Islet precursor cell (in vitro differentiated cells): ENCODE results near the gene SYAP1.
A peak's percentile ranks its signal among the peaks of the same experiment; 100 is the strongest.
"Not testable (repeated sequence)": the region's sequence is repeated elsewhere in the genome, so short reads cannot be mapped to it uniquely, and the experiment has no call there.

Source experiments
- DNase-seq: peaks from one replicate; pipeline ENCODE4 v3.0.0-alpha.2; 2018

The SYAP1 gene

GRCh38 chrX:16726347-16726988, 7.1 kb downstream of the SYAP1 start:
- not testable (repeated sequence) for DNase-seq

DNA sequence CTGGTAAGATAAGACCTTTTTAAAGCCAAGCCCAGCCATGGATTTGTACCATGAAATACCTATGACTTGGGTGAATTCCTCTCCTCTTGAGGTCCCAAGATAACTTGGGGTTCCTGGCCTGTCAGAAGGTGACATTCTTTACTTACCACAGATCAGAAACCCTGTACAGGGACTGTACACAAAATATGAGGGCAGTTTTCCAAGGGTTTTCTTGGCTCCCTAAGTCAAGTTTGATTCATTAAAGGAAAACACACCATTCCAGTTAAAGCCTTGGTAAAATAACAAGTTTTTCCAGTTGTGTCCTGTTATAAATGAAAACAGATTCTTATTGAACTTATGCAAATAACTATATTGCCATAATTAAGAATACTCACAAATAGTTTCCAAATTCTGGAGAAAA, 8.2 kb downstream of the SYAP1 start:
- no peak for DNase-seq

DNA sequence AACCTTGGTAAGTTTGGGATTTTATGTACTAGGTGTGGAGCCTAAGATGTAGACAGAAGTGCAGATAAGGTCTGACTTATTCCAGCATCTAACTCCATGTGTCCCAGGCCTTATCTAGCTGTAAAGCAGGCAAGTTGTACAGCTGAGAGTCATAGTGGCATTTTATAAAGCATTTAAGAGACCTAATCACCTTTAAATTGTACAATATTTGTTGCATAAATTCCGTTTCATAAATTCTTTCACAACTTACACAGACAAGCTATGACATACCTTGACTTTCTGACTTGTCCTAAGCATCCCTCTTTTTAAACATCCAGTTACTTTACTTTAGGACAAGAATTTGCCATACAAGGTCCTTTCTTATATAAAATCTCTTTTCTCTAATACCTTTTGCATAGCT, 11.0 kb downstream of the SYAP1 start:
- no peak for DNase-seq

DNA sequence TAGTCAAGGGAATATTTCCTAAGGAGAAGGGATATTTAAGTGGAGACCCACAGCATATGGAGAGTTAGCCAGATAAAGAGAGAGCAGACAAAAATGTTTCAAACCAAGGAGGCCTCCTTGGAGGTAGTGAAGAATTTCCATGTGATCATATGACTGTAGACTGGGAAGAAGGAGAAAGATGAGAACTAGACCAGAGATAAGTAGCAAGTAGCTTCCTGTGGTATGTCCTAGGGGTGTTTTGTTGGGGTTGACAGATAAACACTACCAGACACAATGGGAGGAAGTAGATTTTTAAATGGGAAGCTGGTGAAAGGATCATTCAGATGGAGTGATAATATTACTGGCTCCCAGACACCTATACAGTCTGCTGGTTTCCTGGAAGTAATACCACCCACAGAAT, 13.6 kb downstream of the SYAP1 start:
- no peak for DNase-seq

DNA sequence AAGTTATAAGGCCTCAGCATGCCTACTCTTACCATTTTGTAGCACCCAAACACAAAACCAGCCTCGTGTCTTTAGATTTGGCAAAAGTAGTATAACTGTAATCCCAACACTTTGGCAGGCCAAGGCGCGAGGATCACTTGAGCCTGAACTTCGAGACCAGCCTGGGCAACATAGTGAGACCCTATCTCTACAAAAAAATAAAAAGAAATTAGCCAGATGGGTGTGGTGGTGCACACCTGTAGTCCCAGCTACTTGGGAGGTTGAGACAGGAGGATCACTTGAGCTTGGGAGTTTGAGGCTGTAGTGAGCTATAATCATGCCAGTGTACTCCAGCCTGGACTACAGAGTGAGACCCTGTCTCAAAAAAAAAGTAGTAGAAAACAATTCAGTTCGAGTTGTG, 17.6 kb downstream of the SYAP1 start:
- DNase-seq, result no peak

DNA sequence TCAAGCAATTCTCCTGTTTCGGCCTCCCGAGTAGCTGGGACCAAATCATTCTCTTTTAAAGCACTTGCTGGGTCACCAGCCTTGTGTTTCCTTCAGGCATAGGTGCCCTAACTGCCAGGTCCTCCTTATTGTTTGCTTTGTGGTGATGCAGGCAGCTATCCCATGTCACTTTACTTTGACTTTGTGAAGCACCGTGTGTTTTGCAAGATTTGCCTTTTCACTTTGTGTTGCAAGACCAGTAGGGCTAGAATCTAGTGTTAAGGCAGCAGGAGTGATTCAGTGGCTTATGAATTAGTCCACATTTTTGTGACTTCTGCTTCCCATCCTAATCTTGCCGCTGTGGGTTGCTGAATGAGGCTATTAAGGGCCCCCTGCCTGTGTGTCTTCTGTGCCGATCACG, 20.2 kb downstream of the SYAP1 start:
- DNase-seq, result no peak

GRCh38 chrX:16743604-16744325, 24.4 kb downstream of the SYAP1 start:
- DNase-seq, result no peak

DNA sequence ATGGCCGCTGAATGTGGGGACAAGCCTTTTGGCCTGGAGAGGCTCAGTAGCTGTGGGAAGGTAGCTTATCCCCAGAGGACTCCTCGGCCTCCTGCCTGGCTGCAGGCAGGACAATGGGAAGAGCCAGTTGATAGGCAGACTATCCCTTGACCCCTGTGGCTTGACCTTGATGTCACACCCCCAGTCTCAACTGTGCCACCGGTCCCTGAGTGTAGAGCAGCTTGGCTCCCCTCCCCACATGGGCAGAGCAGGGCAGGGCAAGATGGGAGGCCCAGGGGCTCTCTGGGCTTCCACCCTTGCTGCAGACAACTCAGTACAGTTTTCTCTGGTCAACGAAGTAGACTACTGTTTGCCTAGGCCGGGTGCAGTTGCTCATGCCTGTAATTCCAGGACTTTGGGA, 25.7 kb downstream of the SYAP1 start:
- DNase-seq, result no peak

GRCh38 chrX:16745659-16746058, 26.2 kb downstream of the SYAP1 start:
- DNase-seq, result no peak

DNA sequence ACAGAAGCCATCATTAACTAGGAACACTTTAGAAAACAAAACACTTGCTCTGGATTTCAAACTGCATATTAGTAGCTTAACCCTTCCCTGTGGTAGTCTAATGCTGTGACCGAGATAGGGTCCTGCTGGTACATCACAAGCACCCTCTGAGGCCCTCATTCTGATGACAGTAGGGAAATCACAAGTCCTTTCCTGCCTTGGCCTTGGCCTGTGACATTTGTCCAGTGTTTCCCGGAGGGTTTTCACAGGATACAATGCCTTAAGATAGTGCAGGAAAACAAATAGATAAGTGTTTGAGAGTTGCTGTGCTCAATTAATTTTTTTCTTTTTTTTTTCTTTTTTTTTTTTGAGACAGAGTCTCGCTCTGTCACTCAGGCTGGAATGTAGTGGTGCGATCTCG, 29.0 kb downstream of the SYAP1 start:
- no peak for DNase-seq

DNA sequence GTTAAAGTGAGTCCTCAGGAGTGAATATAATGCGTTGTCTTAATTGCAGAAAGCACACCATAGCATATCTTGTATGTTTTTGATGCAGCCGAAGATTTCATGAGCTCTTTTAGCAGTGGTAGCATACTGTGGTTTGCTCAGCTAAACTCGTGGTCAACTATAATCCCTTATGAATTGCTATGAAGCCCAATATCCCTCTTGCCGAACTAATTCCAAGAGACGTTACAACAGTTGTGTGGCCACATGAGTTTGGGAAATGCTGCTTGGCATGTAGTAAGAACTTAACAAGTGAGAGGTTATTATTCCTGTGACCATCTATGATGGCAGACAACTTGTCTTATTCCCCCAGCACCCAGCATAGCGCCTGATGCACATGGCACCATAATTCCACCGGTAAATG, 30.7 kb downstream of the SYAP1 start:
- no peak for DNase-seq

GRCh38 chrX:16754019-16754418, 34.6 kb downstream of the SYAP1 start:
- no peak for DNase-seq

DNA sequence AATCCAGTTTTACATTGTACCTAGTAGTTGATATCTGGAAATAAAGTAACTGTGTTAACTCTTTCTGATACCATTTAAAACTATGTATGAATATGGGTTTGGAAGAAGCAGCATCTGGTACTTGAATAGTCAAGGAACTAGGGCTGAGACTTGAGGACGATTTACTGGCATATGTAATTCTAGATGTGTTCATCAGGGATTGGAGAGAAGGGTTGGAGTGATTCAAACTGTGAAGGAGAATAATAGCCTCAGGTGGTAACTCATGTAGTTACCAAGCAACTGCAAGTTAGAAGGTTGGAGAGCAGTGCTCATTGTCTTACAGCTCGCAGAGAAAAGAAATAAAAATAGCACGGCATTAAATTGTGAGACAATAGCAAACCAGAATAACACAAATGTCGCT, 37.3 kb downstream of the SYAP1 start:
- no peak for DNase-seq

- not testable (repeated sequence) for DNase-seq
Measured at GRCh38 chrX:16761500-16761899, 42.1 kb downstream of the SYAP1 start.

DNA sequence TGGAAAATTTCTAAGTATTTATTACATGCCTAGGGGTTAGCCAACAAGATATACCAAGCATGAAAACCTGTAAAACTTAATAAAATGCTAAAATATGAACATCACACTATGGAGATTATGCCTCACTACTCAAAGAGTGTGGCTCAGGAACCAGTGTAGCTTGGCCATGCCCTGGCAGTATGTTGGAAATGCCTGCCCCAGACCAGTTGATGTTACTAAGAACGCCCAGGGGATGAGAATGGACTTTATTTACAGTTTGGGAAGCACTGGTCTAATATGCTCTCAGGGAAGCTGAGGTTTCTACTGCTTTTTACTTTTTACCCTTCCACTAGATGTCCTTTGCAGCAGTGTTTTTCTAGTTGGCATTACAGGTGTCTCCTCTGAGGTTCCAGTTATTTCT, 43.2 kb downstream of the SYAP1 start:
- no peak for DNase-seq

DNA sequence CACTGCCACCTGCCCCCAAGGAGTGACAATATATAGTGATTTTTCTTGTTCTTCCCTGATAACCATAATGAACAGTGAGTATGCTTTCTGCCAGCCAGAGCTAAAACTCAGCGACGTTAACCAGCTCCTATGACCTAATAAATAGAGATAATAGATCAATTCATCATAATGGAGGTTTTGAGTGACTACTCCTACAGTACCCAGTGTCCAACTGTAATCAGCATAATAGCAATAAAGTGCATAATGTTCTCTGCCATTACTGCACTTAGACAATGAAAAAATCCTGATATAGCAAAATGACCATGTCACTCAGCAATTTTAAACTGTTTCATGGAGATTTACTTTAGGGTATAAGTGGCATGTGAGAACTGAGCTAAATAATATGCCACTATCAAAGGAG, 46.2 kb downstream of the SYAP1 start:
- DNase-seq, result no peak

GRCh38 chrX:16770970-16771482, 51.6 kb downstream of the SYAP1 start:
- DNase-seq, result no peak

- peak; percentile 88 for DNase-seq
Measured at GRCh38 chrX:16771483-16772398, 52.3 kb downstream of the SYAP1 start.

- DNase-seq, result no peak
Measured at GRCh38 chrX:16772460-16772859, 53.0 kb downstream of the SYAP1 start.

DNA sequence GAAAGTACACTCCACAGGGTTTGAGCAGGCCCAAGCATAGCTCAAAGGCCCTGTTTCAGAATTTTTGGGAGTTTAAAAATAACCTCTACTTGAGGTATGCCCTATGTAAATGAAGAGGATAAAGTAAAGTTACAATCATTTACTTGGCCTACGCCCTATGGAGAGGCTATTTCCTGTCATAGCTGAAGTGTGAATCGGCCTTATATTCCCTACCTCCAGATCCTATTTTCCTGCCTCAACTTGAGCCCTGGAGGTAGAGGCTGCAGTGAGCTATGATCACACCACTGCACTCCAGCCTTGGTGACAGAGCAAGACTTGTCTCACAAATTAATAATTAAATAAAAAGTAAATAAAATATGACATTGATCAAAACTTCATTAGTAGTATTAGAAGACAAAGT, 55.3 kb downstream of the SYAP1 start:
- no peak for DNase-seq

GRCh38 chrX:16778545-16778944, 59.1 kb downstream of the SYAP1 start:
- no peak for DNase-seq

DNA sequence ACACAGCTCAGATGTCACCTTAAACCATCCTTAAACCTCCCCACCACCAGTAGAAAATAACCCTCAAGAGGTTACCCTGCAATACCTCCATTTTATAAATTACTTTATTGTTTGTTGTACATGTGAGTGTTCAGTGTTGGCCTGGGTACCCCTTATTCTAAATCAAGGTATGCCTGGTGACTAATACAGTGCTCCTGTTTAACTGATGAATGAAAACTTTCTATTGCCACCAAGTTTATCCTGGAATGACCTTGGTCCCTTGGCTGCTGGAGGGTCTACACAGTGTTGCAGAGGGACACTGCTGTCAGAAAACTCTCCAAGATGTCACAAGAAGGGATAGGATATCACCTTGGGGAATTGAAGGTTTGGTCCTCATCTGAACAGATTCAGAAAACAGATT, 59.6 kb downstream of the SYAP1 start:
- no peak for DNase-seq

DNA sequence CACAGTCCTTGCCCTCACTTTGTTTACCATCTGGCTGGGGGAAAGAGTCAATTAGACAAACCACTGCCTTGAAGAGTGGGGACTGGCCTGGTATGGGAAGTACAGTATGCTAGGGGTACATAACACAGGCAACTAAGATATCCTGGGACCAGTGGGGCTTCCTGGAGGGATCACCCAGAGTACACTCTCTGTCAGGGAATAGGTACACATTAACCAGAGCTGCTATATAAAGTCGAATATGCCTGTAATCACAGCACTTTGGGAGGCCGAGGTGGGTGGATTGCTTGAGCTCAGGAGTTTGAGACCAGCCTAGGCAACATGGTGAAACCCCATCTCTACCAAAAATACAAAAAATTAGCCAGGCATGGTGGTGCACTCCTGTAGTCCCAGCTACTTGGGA, 60.4 kb downstream of the SYAP1 start:
- DNase-seq, result not testable (repeated sequence)

DNA sequence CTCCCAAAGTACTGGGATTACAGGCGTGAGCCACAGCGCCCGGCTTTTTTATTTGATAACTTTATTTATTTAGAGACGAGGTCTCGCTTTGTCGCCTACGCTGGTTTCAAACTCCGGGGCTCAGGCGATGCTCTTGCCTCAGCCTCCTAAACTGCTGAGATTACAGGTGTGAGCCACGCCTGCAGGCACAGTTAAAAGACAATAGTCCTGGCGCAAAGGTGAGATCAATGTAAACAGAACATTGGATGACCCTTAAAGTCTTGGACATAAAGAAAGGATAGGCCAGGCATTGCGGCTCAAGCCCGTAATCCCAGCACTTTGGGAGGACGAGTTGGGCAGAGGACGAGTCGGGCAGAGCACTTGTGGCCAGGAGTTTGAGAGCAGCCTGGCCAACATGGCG, 64.0 kb downstream of the SYAP1 start:
- no peak for DNase-seq
